GM19240 (cell line): ENCODE data around the gene EPHA4.

Experiments
- DNase-seq: peaks from one replicate; pipeline ENCODE4 v3.0.0; 2011; ENCODE audit warnings: low spot score; ENCODE audit not compliant: insufficient read length

The EPHA4 gene

GRCh38 chr2:221571551-221572218 lies 419 bp downstream of the EPHA4 start:
- DNase-seq, result no peak

- no peak for DNase-seq
Observed at GRCh38 chr2:221571025-221571550, 1.0 kb downstream of the EPHA4 start.

- DNase-seq, result no peak
Observed at GRCh38 chr2:221570321-221570935, 1.7 kb downstream of the EPHA4 start.

- DNase-seq, result no peak
Observed at GRCh38 chr2:221569871-221570270, 2.2 kb downstream of the EPHA4 start.

- no peak for DNase-seq
Observed at GRCh38 chr2:221569425-221569845, 2.7 kb downstream of the EPHA4 start.

GRCh38 chr2:221568299-221568698 lies 3.8 kb downstream of the EPHA4 start:
- DNase-seq, result no peak

GRCh38 chr2:221567809-221568208 lies 4.3 kb downstream of the EPHA4 start:
- no peak for DNase-seq

- DNase-seq, result no peak
Observed at GRCh38 chr2:221567231-221567760, 4.8 kb downstream of the EPHA4 start.

GRCh38 chr2:221563270-221563985 lies 8.7 kb downstream of the EPHA4 start:
- no peak for DNase-seq

- DNase-seq, result no peak
Observed at GRCh38 chr2:221562226-221562625, 9.9 kb downstream of the EPHA4 start.

GRCh38 chr2:221561770-221562169 lies 10.3 kb downstream of the EPHA4 start:
- DNase-seq, result no peak

- DNase-seq, result no peak
Observed at GRCh38 chr2:221559991-221560390, 12.1 kb downstream of the EPHA4 start.

GRCh38 chr2:221558107-221558506 lies 14.0 kb downstream of the EPHA4 start:
- DNase-seq, result no peak

- DNase-seq, result no peak
Observed at GRCh38 chr2:221555494-221555846, 16.6 kb downstream of the EPHA4 start.

- no peak for DNase-seq
Observed at GRCh38 chr2:221554769-221555493, 17.2 kb downstream of the EPHA4 start.

- DNase-seq, result no peak
Observed at GRCh38 chr2:221553333-221553732, 18.8 kb downstream of the EPHA4 start.

GRCh38 chr2:221552291-221552690 lies 19.8 kb downstream of the EPHA4 start:
- no peak for DNase-seq

GRCh38 chr2:221551864-221552263 lies 20.2 kb downstream of the EPHA4 start:
- DNase-seq, result no peak

GRCh38 chr2:221549143-221549542 lies 23.0 kb downstream of the EPHA4 start:
- DNase-seq, result no peak

- no peak for DNase-seq
Observed at GRCh38 chr2:221546505-221547225, 25.4 kb downstream of the EPHA4 start.
